GM12878 (cell line): Measurements from ENCODE around the gene CENPP. TPM values are rescaled to one million over a fixed set of nuclear protein-coding genes. Genes with fewer than 3 reads are reported as not detected.

Experiments used
- ATAC-seq: fragments of 200-7000 bp; cut with Tn5 transposase; 3 replicates; pipeline ENCODE4 v1.9.1; 2020; ENCODE audit warnings: mild to moderate bottlenecking, moderate library complexity
- BruUV-seq: library from RNA; stranded (reverse); fragments of 400-500 nt; replicated peaks from 2 replicates; lab custom pipeline; 2021; lab: Mats Ljungman, UMichigan
- CTCF ChIA-PET: fragments of 300-600 bp; sonication (Branson Sonifier 250); formaldehyde crosslinking; extraction: SDS; loops from one replicate; lab custom pipeline; 2021; ENCODE audit warnings: inconsistent platforms; lab: Yijun Ruan, JAX
- POLR2A ChIA-PET: fragments of 350-600 bp; formaldehyde crosslinking; extraction: SDS; loops from one replicate; lab custom pipeline; 2021; ENCODE audit warnings: inconsistent platforms; lab: Charles Lee
- RAD21 ChIA-PET: fragments of 300-600 bp; sonication (Branson Sonifier 250); formaldehyde crosslinking; loops from one replicate; lab custom pipeline; 2023; ENCODE audit warnings: antibody characterized with exemption; ENCODE audit not compliant: unreplicated experiment; lab: Charles Lee
- SMC1A ChIA-PET: fragments of 300-600 bp; sonication (Branson Sonifier 250); formaldehyde crosslinking; loops from one replicate; lab custom pipeline; 2023; ENCODE audit not compliant: unreplicated experiment, uncharacterized antibody; lab: Charles Lee
- DNase-seq: peaks from one replicate; pipeline ENCODE4 v3.0.0-alpha.2; 2011; ENCODE audit warnings: low read depth, low spot score
- FAIRE-seq: peaks from 3 replicates; lab custom pipeline; 2011; peaks lifted over from hg19 to GRCh38; lab: Jason Lieb, UNC
- H2AFZ ChIP-seq: 2 replicates; pipeline ENCODE4 v1.6.0; 2011; ENCODE audit warnings: low read depth, low read length, control low read depth; ENCODE audit not compliant: control insufficient read depth
- H3K27ac ChIP-seq: 2 replicates; pipeline ENCODE4 v1.5.1; 2011; ENCODE audit warnings: control low read depth; ENCODE audit not compliant: control insufficient read depth, insufficient read depth
- H3K27me3 ChIP-seq, 2 experiments: replicated peaks in 1 of 2; 2 replicates each; pipeline versions ENCODE4 v1.6.0 to v1.6.1; 2011; ENCODE audit warnings: low read length in 1 of 2; ENCODE audit not compliant: control insufficient read depth in 2 of 2, insufficient read depth in 2 of 2
- H3K36me3 ChIP-seq, 2 experiments: 2 replicates each; pipeline ENCODE4 v1.5.1; 2011; ENCODE audit warnings: low read length in 1 of 2; ENCODE audit not compliant: control insufficient read depth in 2 of 2, insufficient read depth in 2 of 2
- H3K4me1 ChIP-seq: 2 replicates; pipeline ENCODE4 v1.6.1; 2011; ENCODE audit warnings: mild to moderate bottlenecking, low read length, moderate library complexity, mixed read lengths; ENCODE audit not compliant: control insufficient read depth, insufficient read depth
- H3K4me2 ChIP-seq: 2 replicates; pipeline ENCODE4 v1.6.0; 2011; ENCODE audit warnings: control low read depth; ENCODE audit not compliant: control insufficient read depth, insufficient read depth
- H3K4me3 ChIP-seq: fragments of 200-600 bp; sonication (generic); 2 replicates; pipeline ENCODE4 v1.5.1; 2016
- H3K79me2 ChIP-seq: 2 replicates; pipeline ENCODE4 v1.6.0; 2011; ENCODE audit warnings: low read length; ENCODE audit not compliant: control insufficient read depth, insufficient read depth
- H3K9ac ChIP-seq: 2 replicates; pipeline ENCODE4 v1.8.0; 2011; ENCODE audit warnings: low read length, control low read depth, mixed read lengths; ENCODE audit not compliant: control insufficient read depth, insufficient read depth
- H3K9me3 ChIP-seq: replicated peaks from 3 replicates; pipeline ENCODE4 v1.5.1; 2011; ENCODE audit warnings: mild to moderate bottlenecking, low read length; ENCODE audit not compliant: control insufficient read depth, insufficient read depth
- H4K20me1 ChIP-seq: 2 replicates; pipeline ENCODE4 v1.6.0; 2011; ENCODE audit not compliant: control insufficient read depth, insufficient read depth
- CBFB ChIP-seq: IDR thresholded peaks from 2 replicates; pipeline ENCODE4 v1.6.1; 2016; ENCODE audit warnings: antibody characterized with exemption, low read depth
- CHD1 ChIP-seq: IDR thresholded peaks from 2 replicates; pipeline ENCODE4 v1.6.1; 2012; ENCODE audit warnings: low read depth, low read length, improper control_type of control experiment
- EED ChIP-seq: sonication (generic); IDR thresholded peaks from 2 replicates; pipeline ENCODE4 v1.6.1; 2016; ENCODE audit warnings: antibody characterized with exemption, low read depth
- ESRRA ChIP-seq: IDR thresholded peaks from 2 replicates; pipeline ENCODE4 v1.6.1; 2012; ENCODE audit warnings: mild to moderate bottlenecking, low read length, improper control_type of control experiment
- KAT2A ChIP-seq: conservative IDR thresholded peaks from 2 replicates; pipeline ENCODE4 v1.6.1; 2011; ENCODE audit warnings: low read depth, low read length; ENCODE audit not compliant: control insufficient read depth
- NR2F1 ChIP-seq: fragments of 450-650 bp; conservative IDR thresholded peaks from 2 replicates; pipeline ENCODE4 v1.6.1; 2017; ENCODE audit warnings: mild to moderate bottlenecking
- POLR2AphosphoS2 ChIP-seq: IDR thresholded peaks from 2 replicates; pipeline ENCODE4 v1.6.1; 2011; ENCODE audit warnings: low read depth, mild to moderate bottlenecking, low read length, improper control_type of control experiment, moderate library complexity
- POLR2AphosphoS5 ChIP-seq: IDR thresholded peaks from 2 replicates; pipeline ENCODE4 v1.6.1; 2011; ENCODE audit warnings: mild to moderate bottlenecking, low read length, inconsistent platforms
- RAD21 ChIP-seq: IDR thresholded peaks from 2 replicates; pipeline ENCODE4 v1.6.1; 2011; ENCODE audit warnings: mild to moderate bottlenecking, low read depth, low read length, moderate library complexity; ENCODE audit not compliant: insufficient read depth
- RAD51 ChIP-seq: fragments of 450-650 bp; IDR thresholded peaks from 2 replicates; pipeline ENCODE4 v1.6.1; 2016; ENCODE audit warnings: moderate library complexity, mild to moderate bottlenecking, inconsistent platforms
- RBBP5 ChIP-seq: fragments of 200-600 bp; sonication (generic); conservative IDR thresholded peaks from 2 replicates; pipeline ENCODE4 v1.6.1; 2016
- SMC3 ChIP-seq: IDR thresholded peaks from 2 replicates; pipeline ENCODE4 v1.6.1; 2011; ENCODE audit warnings: low read length, improper control_type of control experiment, borderline replicate concordance
- ZNF384 ChIP-seq: IDR thresholded peaks from 2 replicates; pipeline ENCODE4 v1.6.1; 2012; ENCODE audit warnings: low read depth, mild to moderate bottlenecking, low read length, improper control_type of control experiment, borderline replicate concordance
- ZSCAN29 ChIP-seq: fragments of 450-650 bp; IDR thresholded peaks from 2 replicates; pipeline ENCODE4 v1.6.1; 2017; ENCODE audit warnings: mild to moderate bottlenecking, moderate library complexity
- WGBS: methylation state at CpG from one replicate; pipeline ENCODE4 v1.1.6; 2016; ENCODE audit warnings: low lambda C conversion rate; ENCODE audit not compliant: insufficient replicate concordance, insufficient coverage; ENCODE audit errors: missing lambda C conversion rate; 5-methylcytosine and 5-hydroxymethylcytosine counted together
- in situ Hi-C: fragments of 300-500 bp; cut with MboI; formaldehyde crosslinking; loops from 9 replicates; pipeline ENCODE4 v1.14.3; 2018; ENCODE audit warnings: mixed read lengths
- intact Hi-C: fragments of 100-400 bp; cut with micrococcal nuclease; formaldehyde crosslinking; loops from one replicate; pipeline ENCODE4 v1.14.2; 2022; ENCODE audit not compliant: unreplicated experiment
- polyA plus RNA-seq, 11 experiments: library from polyadenylated mRNA; depleted of rRNA in 4 of 11; unstranded in 6 of 11; stranded (reverse) in 5 of 11; fragments of >200 nt; fragmentation: Nextera tagmentation in 4 of 11; fragmentation: Illumina TruSeq in 1 of 11; extraction: Ambion mirVana in 4 of 11; extraction: Trizol in 1 of 11; gene quantifications; 1 replicate in 1 of 11; 2 replicates in 10 of 11; pipeline versions ENCODE4 v1.2.1 to v1.2.3, GENCODE V29; 2011 to 2016; ENCODE audit warnings: inconsistent platforms in 2 of 11, missing spikeins in 2 of 11, low read depth in 1 of 11
- total RNA-seq, 4 experiments: library from RNA; depleted of rRNA in 3 of 4; stranded (reverse); fragments of >200 nt in 3 of 4; fragmentation: Illumina TruSeq in 1 of 4; extraction: Trizol in 1 of 4; gene quantifications; 2 replicates each; pipeline versions ENCODE4 v1.2.1 to v1.2.3, GENCODE V29; 2013 to 2021
- TF ChIP-seq, protein P1 (sequence below): IDR thresholded peaks from 2 replicates; pipeline ENCODE4 v1.6.1; 2012; ENCODE audit warnings: low read depth, low read length, improper control_type of control experiment
- TF ChIP-seq, protein P2 (sequence below): fragments of 450-650 bp; conservative IDR thresholded peaks from 2 replicates; pipeline ENCODE4 v1.6.1; 2017; ENCODE audit warnings: mild to moderate bottlenecking, moderate library complexity
- TF ChIP-seq, protein P3 (sequence below), 3 experiments: IDR thresholded peaks in 2 of 3; conservative IDR thresholded peaks in 1 of 3; 2 replicates each; pipeline ENCODE4 v1.5.1; 2011; ENCODE audit warnings: low read depth in 3 of 3, low read length in 3 of 3, mild to moderate bottlenecking in 3 of 3, control low read depth in 2 of 3, moderate library complexity in 2 of 3, inconsistent platforms in 1 of 3, mixed read lengths in 1 of 3; ENCODE audit not compliant: control insufficient read depth in 2 of 3, insufficient read depth in 1 of 3; ENCODE audit errors: extremely low read depth in 1 of 3

The CENPP gene
- total and polyA plus RNA-seq, 10 of the 15 experiments (the other 5 are each of a cell fraction or from before 2014, with no cell fraction given), result 9.4 to 31.4 (median 19.8) TPM

DNA sequence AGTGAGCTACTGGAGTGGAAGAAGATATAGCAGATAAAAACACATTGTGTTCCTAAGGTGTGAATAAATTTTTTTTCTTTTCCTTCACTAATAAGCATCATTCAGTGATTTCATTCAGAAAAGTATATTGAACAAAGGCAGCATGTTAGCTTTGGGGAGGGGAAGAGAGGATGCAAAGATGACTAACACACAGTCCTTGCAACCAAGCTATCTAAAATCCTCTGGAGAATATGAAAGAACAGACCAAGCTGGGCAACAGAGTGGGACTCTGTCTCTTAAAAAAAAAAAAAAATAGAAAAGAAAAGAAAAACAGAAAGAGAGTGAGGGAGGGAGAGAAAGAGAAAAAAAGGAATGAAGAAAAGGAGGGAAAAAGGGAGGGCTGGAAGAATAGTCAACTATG lies 120.8 kb downstream of the CENPP start (continued):
- TF ChIP-seq RAD51, result no peak

DNA sequence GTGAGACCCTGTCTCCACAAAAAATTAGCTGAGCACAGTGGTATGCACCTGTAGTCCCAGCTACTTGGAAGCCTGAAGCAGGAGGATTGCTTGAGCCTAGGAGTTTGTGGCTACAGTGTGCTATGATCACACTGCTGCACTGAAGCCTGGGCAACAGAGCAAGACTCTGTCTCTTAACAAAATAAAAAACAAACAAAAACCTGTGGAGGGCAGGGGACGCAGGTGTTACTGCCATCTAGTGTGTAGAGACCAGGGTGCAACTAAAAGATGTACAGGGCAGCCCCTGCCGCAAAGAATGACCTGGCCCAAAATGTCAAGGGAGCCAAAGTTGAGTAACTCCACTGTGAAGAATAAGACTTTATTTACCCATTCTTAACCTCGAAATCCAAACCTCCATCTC lies 129.5 kb downstream of the CENPP start:
- no peaks in the 10 kb centered on the region for H3K36me3 ChIP-seq
- SMC1A ChIA-PET, result interaction anchor here (1.0 kb wide), 1 partner anchor 81 kb away, joined by 3 read pairs; the partner anchor contains the start of gene ECM2
- H3K9me3 ChIP-seq, result no peaks in the 10 kb centered on the region
- DNase-seq (no peak), ATAC-seq (peak; percentile 65), FAIRE-seq (no peak)
- H3K9ac ChIP-seq, result no peak overlapping the region
- in situ Hi-C loops (no loop called here), intact Hi-C loops (no loop called here)
- TF ChIP-seq, protein P1, sequence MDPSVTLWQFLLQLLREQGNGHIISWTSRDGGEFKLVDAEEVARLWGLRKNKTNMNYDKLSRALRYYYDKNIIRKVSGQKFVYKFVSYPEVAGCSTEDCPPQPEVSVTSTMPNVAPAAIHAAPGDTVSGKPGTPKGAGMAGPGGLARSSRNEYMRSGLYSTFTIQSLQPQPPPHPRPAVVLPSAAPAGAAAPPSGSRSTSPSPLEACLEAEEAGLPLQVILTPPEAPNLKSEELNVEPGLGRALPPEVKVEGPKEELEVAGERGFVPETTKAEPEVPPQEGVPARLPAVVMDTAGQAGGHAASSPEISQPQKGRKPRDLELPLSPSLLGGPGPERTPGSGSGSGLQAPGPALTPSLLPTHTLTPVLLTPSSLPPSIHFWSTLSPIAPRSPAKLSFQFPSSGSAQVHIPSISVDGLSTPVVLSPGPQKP, result no peak
- TF ChIP-seq SMC3, result peak; percentile 31; the same call in 1 of the 2 replicates
- no peak for TF ChIP-seq RBBP5
- TF ChIP-seq, protein P2, sequence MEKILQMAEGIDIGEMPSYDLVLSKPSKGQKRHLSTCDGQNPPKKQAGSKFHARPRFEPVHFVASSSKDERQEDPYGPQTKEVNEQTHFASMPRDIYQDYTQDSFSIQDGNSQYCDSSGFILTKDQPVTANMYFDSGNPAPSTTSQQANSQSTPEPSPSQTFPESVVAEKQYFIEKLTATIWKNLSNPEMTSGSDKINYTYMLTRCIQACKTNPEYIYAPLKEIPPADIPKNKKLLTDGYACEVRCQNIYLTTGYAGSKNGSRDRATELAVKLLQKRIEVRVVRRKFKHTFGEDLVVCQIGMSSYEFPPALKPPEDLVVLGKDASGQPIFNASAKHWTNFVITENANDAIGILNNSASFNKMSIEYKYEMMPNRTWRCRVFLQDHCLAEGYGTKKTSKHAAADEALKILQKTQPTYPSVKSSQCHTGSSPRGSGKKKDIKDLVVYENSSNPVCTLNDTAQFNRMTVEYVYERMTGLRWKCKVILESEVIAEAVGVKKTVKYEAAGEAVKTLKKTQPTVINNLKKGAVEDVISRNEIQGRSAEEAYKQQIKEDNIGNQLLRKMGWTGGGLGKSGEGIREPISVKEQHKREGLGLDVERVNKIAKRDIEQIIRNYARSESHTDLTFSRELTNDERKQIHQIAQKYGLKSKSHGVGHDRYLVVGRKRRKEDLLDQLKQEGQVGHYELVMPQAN, result no peak
- no peak for TF ChIP-seq ZNF384
- TF ChIP-seq CBFB, result no peak
- TF ChIP-seq CHD1, result no peak
- no peak for TF ChIP-seq NR2F1
- no peak for TF ChIP-seq POLR2AphosphoS5
- TF ChIP-seq POLR2AphosphoS2, result no peak
- TF ChIP-seq ZSCAN29, result no peak
- no peak for TF ChIP-seq ESRRA
- no peak for TF ChIP-seq KAT2A
- TF ChIP-seq RAD21, result peak; percentile 44
- TF ChIP-seq EED, result no peak
- TF ChIP-seq, protein P3, sequence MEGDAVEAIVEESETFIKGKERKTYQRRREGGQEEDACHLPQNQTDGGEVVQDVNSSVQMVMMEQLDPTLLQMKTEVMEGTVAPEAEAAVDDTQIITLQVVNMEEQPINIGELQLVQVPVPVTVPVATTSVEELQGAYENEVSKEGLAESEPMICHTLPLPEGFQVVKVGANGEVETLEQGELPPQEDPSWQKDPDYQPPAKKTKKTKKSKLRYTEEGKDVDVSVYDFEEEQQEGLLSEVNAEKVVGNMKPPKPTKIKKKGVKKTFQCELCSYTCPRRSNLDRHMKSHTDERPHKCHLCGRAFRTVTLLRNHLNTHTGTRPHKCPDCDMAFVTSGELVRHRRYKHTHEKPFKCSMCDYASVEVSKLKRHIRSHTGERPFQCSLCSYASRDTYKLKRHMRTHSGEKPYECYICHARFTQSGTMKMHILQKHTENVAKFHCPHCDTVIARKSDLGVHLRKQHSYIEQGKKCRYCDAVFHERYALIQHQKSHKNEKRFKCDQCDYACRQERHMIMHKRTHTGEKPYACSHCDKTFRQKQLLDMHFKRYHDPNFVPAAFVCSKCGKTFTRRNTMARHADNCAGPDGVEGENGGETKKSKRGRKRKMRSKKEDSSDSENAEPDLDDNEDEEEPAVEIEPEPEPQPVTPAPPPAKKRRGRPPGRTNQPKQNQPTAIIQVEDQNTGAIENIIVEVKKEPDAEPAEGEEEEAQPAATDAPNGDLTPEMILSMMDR (IDR thresholded peaks at IDR 0.05 in 2 of 3, conservative IDR thresholded peaks at IDR 0.05 in 1 of 3; ENCODE audit: control insufficient read depth in 2 of 3, extremely low read depth in 1 of 3, insufficient read depth in 1 of 3, low read depth in 3 of 3, low read length in 3 of 3), result peak; percentile 31 to 50 (median 42); a peak in 5 of 6 replicates
- no peak overlapping the region for H2AFZ ChIP-seq
- no TSS peak for BruUV-seq
- RAD21 ChIA-PET, result no interaction called here
- no peak overlapping the region for H3K4me3 ChIP-seq
- no peak overlapping the region for H3K27ac ChIP-seq
- no peak overlapping the region for H3K4me2 ChIP-seq
- 77% methylated on average over 3 of the region's 3 CpGs for WGBS
- no peaks in the 10 kb centered on the region for H3K27me3 ChIP-seq
- no peaks in the 10 kb centered on the region for H3K79me2 ChIP-seq
- CTCF ChIA-PET, result interaction anchor here (0.7 to 2.6 kb wide), 8 partner anchors 13 to 317 kb away, joined by 3 to 11 read pairs (median 5); partner anchors contain the start of gene CENPP
- H3K4me1 ChIP-seq, result no peaks in the 10 kb centered on the region
- H4K20me1 ChIP-seq, result no peaks in the 10 kb centered on the region
- POLR2A ChIA-PET, result no interaction called here
